Activated CD4-positive, alpha-beta T cell treated with anti-CD3 and anti-CD28 coated beads, Interleukin-2, amount 50 U/mL, for 48 hours (primary cell): ENCODE data around the gene ADM.

Source experiments
- DNase-seq, 2 experiments: peaks; one replicate each; pipeline ENCODE4 v3.0.0-alpha.2; 2020

ADM gene

GRCh38 chr11:10291801-10292638 is 12.9 kb upstream of the ADM start:
- DNase-seq: no peak

GRCh38 chr11:10293423-10294289 is 11.2 kb upstream of the ADM start, which contains the start of gene SBF2:
Gene SBF2 (minus strand): TSS chr11:10294219. CDS start chr11:10294069, 150 bp downstream.
- peak; percentile 76 to 80 for DNase-seq

- no peak for DNase-seq
Measured at GRCh38 chr11:10294290-10294953, 10.5 kb upstream of the ADM start.

GRCh38 chr11:10295064-10295901 is 9.6 kb upstream of the ADM start:
- DNase-seq: no peak

GRCh38 chr11:10298342-10298741 is 6.5 kb upstream of the ADM start:
- DNase-seq: peak; percentile 34 to 55

GRCh38 chr11:10301656-10302358 is 3.1 kb upstream of the ADM start:
- DNase-seq: no peak

GRCh38 chr11:10302359-10302743 is 2.5 kb upstream of the ADM start:
- no peak for DNase-seq

- DNase-seq: peak; percentile 65 to 73
Measured at GRCh38 chr11:10302744-10303557, 1.9 kb upstream of the ADM start.

GRCh38 chr11:10303558-10304363 is 1.1 kb upstream of the ADM start:
- DNase-seq: peak in 1 of 2 experiments; percentile 37

GRCh38 chr11:10305262-10305963 is 540 bp downstream of the ADM start:
- DNase-seq: peak; percentile 33 to 37

GRCh38 chr11:10305964-10306918 is 1.4 kb downstream of the ADM start:
- DNase-seq: peak in 1 of 2 experiments; percentile 42

GRCh38 chr11:10307022-10307399 is 2.1 kb downstream of the ADM start:
- DNase-seq: no peak

- DNase-seq: peak; percentile 84 to 88
Measured at GRCh38 chr11:10307400-10308200, 2.7 kb downstream of the ADM start.

GRCh38 chr11:10308201-10308954 is 3.5 kb downstream of the ADM start:
- DNase-seq: no peak

GRCh38 chr11:10309163-10310093 is 4.6 kb downstream of the ADM start:
- DNase-seq: no peak
